Measurements from ENCODE around the gene GRIN2A.

Gene GRIN2A

DNA sequence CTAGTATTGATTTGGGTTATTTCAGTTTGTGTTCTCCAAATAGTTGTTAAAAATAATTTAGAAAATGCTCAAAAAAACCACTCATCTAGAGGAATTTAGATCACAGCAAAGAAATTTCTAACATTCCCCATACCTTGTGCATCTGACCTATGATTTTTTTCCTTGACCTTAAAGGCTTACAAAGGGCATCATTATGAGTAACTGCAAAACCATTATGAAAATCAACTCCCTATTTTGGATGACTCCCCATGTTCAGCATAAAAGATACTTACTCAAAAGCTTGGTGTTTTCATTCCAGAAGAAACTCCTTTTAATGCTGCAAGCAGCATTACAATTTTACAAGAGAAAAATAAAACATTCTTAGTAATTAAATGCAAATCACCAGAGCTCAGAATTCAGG is 83.2 kb downstream of the GRIN2A start:
- H3K4me3 ChIP-seq (ENCODE audit: low read depth, low read length): no peak overlapping the region
- TF ChIP-seq, protein P1, sequence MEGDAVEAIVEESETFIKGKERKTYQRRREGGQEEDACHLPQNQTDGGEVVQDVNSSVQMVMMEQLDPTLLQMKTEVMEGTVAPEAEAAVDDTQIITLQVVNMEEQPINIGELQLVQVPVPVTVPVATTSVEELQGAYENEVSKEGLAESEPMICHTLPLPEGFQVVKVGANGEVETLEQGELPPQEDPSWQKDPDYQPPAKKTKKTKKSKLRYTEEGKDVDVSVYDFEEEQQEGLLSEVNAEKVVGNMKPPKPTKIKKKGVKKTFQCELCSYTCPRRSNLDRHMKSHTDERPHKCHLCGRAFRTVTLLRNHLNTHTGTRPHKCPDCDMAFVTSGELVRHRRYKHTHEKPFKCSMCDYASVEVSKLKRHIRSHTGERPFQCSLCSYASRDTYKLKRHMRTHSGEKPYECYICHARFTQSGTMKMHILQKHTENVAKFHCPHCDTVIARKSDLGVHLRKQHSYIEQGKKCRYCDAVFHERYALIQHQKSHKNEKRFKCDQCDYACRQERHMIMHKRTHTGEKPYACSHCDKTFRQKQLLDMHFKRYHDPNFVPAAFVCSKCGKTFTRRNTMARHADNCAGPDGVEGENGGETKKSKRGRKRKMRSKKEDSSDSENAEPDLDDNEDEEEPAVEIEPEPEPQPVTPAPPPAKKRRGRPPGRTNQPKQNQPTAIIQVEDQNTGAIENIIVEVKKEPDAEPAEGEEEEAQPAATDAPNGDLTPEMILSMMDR (conservative IDR thresholded peaks at IDR 0.05; ENCODE audit: low read depth, low read length): no peak
- DNase-seq (ENCODE audit: low read depth): no peak

DNA sequence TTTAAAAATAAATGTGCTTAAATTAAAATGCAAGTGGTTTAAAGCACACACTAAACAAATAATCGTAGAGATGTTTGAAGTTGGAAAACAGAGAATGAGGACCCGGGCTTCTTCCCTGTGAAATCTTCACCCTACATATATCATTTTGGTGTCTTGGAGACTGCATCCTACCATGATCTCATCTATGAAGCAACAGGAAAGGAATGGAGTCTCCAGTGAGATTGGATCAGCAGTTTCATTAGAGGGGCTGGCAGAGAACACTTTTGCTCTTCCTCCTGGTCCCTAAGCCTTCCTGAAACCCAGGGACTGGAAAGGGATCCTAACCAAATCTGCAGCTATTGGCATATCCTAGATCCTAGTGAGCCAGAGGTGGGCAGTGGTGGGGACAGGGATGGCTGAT is 85.0 kb downstream of the GRIN2A start:
- TF ChIP-seq, protein P1 (conservative IDR thresholded peaks at IDR 0.05; ENCODE audit: low read depth, low read length): no peak
- DNase-seq (ENCODE audit: low read depth): no peak
- no peak overlapping the region for H3K4me3 ChIP-seq (ENCODE audit: low read depth, low read length)

DNA sequence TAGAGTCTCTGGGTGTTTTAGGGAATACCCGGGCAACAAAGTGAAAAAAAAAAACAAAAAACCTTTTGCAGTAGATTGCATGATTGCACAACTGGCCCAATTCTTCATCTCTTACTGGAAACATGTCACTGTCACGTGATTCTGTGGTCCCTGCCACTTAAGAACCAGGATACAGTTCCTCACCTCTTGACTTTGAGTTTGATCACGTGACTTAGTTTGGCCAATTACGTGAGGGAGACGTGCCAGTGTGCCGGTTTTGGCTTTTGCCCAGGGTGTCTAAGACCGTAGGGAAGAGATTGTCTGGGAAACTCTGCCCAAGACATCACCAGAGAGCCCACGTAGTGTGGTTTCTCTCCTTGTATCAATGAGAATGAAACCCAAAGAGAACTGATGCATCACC is 88.7 kb downstream of the GRIN2A start:
- H3K4me3 ChIP-seq (ENCODE audit: low read depth, low read length): no peak overlapping the region
- TF ChIP-seq, protein P1 (conservative IDR thresholded peaks at IDR 0.05; ENCODE audit: low read depth, low read length): no peak
- DNase-seq (ENCODE audit: low read depth): no peak

DNA sequence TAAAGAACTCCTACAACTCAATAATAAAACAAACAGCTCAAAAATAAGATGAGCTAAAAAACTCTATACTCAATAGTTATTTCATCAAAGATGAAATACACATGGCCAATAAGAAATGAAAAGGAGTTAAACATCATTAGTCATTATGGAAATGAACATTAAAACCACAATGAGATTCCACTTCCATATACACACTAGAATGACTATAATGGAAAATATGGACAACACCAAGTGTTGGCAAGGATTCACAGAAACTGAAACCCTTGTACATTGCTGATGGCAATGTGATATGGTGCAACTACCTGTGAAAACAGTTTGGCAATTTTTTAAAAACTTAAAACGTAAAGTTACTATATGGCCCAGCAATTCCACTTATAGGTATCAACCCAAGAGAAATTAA is 91.4 kb downstream of the GRIN2A start:
- TF ChIP-seq, protein P1 (conservative IDR thresholded peaks at IDR 0.05; ENCODE audit: low read depth, low read length): no peak
- H3K4me3 ChIP-seq (ENCODE audit: low read depth, low read length): no peak overlapping the region
- DNase-seq (ENCODE audit: low read depth): no peak

DNA sequence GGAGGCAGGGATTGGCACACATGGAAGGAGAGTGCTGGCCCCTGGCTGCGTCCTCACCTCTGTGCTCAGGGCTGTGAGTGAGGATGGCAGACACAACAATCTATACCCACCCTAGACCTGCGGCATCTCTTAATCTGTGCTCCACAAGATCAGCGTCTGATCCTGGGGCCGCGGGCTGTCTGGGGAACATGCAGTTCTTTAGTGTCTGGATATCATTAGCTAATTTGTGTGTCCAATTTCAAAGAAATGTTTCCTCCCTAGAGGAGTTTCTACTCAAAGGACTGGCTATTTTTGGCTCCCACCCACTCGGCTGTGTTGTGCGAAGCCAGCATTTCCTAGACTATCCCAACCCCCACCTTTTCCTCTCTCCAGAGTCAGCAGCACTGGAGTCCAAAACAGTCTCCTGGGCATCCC is 93.8 kb downstream of the GRIN2A start:
- H3K4me3 ChIP-seq (ENCODE audit: low read depth, low read length): no peak overlapping the region
- TF ChIP-seq, protein P1 (conservative IDR thresholded peaks at IDR 0.05; ENCODE audit: low read depth, low read length): no peak
- no peak for DNase-seq (ENCODE audit: low read depth)

DNA sequence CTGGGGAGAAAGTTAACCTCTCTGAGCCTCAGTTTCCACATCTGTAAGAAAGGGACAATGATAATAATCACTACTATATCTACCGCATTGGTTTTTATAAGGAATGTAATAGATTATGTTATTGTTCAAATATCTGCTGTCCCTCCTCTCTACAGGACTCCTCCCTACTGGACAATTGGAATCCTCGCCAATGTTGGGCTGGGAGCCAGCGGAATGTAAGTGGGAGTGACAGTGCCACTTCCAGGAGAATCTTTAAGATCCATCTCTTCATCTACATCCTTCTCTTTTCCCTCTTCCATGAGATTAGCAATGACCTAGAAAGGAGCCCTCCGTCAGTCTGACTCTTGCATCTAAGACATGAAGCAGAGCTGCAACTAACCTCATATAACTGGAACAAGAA is 95.1 kb downstream of the GRIN2A start:
- no peak overlapping the region for H3K4me3 ChIP-seq (ENCODE audit: low read depth, low read length)
- TF ChIP-seq, protein P1 (conservative IDR thresholded peaks at IDR 0.05; ENCODE audit: low read depth, low read length): no peak
- no peak for DNase-seq (ENCODE audit: low read depth)

DNA sequence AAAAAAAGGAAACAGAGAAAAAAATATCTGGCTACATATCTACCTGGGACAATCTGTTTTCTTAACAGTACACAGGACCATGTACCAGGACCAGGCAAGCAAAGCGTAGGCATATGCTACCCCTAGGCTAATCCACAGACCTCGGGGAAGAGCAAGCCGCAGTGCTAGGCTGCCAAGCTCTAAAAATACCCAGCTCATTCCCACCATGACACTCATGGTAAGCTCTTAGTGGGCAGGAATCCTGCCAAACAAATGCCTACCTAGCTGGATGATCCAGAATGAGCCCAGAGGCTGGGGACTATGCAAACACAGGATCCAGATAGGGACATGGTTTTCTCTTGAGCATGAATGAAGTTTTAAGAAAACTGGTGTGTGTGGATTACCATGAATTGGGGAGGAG is 95.6 kb downstream of the GRIN2A start:
- TF ChIP-seq, protein P1 (conservative IDR thresholded peaks at IDR 0.05; ENCODE audit: low read depth, low read length): no peak

More for the DNA sequence above, 95.6 kb downstream of the GRIN2A start:
- no peak overlapping the region for H3K4me3 ChIP-seq (ENCODE audit: low read depth, low read length)
- no peak for DNase-seq (ENCODE audit: low read depth)

All from choroid plexus epithelial cell (primary cell).